Panc1 (cell line): ENCODE results near the gene ASXL2.
"Not testable (repeated sequence)": the region's sequence is repeated elsewhere in the genome, so short reads cannot be mapped to it uniquely, and the experiment has no call there.

Experiments
- TF ChIP-seq, protein P1 (sequence below): fragments of 450-650 bp; IDR thresholded peaks from 2 replicates; pipeline ENCODE4 v1.5.1; 2017; ENCODE audit warnings: mild to moderate bottlenecking
- TF ChIP-seq, protein P2 (sequence below), 2 experiments: IDR thresholded peaks; 2 replicates each; pipeline ENCODE4 v1.6.1; 2011 to 2012; ENCODE audit warnings: low read depth in 2 of 2, control low read depth in 1 of 2, low read length in 1 of 2, mild to moderate bottlenecking in 1 of 2, moderate library complexity in 1 of 2; ENCODE audit not compliant: insufficient read depth in 1 of 2

DNA sequence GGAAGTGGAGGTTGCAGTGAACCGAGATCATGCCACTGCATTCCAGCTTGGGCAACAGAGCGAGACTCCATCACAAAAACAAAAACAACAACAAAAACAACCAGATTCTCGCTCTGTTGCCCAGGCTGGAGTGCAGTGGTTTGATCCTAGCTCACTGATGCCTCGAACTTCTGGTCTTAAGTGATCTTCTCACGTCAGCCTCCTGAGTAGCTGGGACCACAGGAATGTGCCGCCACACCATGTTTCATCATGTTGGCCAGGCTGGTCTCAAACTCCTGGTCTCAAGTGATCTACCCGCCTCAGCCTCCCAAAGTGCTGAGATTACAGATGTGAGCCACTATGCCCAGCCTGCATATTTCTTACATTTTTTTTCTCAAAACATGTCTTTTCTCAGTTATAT lies 39.1 kb upstream of the ASXL2 start:
- TF ChIP-seq, protein P1, sequence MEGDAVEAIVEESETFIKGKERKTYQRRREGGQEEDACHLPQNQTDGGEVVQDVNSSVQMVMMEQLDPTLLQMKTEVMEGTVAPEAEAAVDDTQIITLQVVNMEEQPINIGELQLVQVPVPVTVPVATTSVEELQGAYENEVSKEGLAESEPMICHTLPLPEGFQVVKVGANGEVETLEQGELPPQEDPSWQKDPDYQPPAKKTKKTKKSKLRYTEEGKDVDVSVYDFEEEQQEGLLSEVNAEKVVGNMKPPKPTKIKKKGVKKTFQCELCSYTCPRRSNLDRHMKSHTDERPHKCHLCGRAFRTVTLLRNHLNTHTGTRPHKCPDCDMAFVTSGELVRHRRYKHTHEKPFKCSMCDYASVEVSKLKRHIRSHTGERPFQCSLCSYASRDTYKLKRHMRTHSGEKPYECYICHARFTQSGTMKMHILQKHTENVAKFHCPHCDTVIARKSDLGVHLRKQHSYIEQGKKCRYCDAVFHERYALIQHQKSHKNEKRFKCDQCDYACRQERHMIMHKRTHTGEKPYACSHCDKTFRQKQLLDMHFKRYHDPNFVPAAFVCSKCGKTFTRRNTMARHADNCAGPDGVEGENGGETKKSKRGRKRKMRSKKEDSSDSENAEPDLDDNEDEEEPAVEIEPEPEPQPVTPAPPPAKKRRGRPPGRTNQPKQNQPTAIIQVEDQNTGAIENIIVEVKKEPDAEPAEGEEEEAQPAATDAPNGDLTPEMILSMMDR: not testable (repeated sequence)
- TF ChIP-seq, protein P2, sequence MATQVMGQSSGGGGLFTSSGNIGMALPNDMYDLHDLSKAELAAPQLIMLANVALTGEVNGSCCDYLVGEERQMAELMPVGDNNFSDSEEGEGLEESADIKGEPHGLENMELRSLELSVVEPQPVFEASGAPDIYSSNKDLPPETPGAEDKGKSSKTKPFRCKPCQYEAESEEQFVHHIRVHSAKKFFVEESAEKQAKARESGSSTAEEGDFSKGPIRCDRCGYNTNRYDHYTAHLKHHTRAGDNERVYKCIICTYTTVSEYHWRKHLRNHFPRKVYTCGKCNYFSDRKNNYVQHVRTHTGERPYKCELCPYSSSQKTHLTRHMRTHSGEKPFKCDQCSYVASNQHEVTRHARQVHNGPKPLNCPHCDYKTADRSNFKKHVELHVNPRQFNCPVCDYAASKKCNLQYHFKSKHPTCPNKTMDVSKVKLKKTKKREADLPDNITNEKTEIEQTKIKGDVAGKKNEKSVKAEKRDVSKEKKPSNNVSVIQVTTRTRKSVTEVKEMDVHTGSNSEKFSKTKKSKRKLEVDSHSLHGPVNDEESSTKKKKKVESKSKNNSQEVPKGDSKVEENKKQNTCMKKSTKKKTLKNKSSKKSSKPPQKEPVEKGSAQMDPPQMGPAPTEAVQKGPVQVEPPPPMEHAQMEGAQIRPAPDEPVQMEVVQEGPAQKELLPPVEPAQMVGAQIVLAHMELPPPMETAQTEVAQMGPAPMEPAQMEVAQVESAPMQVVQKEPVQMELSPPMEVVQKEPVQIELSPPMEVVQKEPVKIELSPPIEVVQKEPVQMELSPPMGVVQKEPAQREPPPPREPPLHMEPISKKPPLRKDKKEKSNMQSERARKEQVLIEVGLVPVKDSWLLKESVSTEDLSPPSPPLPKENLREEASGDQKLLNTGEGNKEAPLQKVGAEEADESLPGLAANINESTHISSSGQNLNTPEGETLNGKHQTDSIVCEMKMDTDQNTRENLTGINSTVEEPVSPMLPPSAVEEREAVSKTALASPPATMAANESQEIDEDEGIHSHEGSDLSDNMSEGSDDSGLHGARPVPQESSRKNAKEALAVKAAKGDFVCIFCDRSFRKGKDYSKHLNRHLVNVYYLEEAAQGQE (IDR thresholded peaks at IDR 0.05; ENCODE audit: insufficient read depth in 1 of 2, low read depth in 2 of 2, low read length in 1 of 2): not testable (repeated sequence)
